ENCODE measurements around the gene TNFRSF17. TPM values are rescaled to one million over a fixed set of nuclear protein-coding genes. Genes with fewer than 3 reads are reported as not detected.

TNFRSF17 gene
- total RNA-seq: not detected in 2 replicates

GRCh38 chr16:11964761-11965551, at the start of gene TNFRSF17:
TNFRSF17 (plus strand) TSS chr16:11965210; CDS start chr16:11965325, 115 bp downstream.

GRCh38 chr16:11915644-11916523, 49.1 kb upstream of the TNFRSF17 start, which contains the start of gene GSPT1:
GSPT1 (minus strand) TSS chr16:11915956; CDS start chr16:11915720, 236 bp downstream.

DNA sequence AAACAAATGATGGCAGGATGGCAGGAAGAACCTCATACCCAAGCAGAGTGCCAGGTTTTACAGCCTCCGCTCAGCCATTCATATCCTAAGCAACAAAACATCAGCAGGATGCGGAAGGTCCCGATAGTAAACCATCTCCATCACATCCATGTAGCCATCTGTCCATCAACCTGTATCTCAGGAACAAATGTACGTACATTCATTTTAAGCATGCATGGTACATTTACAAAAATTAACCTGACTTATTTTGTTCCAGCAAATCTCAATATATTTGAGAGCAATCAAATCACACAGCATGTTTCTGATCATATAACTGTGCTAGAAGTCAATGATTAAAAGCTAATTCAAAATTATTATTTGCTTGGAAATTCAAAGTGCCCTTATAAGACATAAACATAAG, 23.1 kb upstream of the TNFRSF17 start, which contains the start of gene NPIPB2:
NPIPB2 (minus strand) TSS at position 101 of the 400 bp plus-strand sequence; CDS start at position 101, 0 bp downstream.

Other genes starting within 250 kb of the TNFRSF17 start
- gene TXNDC11, start 222.4 kb upstream of the TNFRSF17 start, total RNA-seq: 21.4 and 29.1 TPM in 2 replicates
- gene ZC3H7A, start 168.0 kb upstream of the TNFRSF17 start, total RNA-seq: 46.6 and 68.0 TPM in 2 replicates
- gene RSL1D1, start 113.7 kb upstream of the TNFRSF17 start, total RNA-seq: 66.8 and 156 TPM in 2 replicates
- gene GSPT1, start 49.3 kb upstream of the TNFRSF17 start, total RNA-seq: 71.6 and 154 TPM in 2 replicates
- 3.6 and 6.0 TPM in 2 replicates for gene NPIPB2, start 23.2 kb upstream of the TNFRSF17 start, total RNA-seq
- gene SNX29, start 11.5 kb downstream of the TNFRSF17 start, total RNA-seq: 18.4 and 27.1 TPM in 2 replicates